Fibroblast of skin of back (primary cell): Measurements from ENCODE around the gene SUPT4H1.

Experiments used
- DNase-seq: peaks from one replicate; pipeline ENCODE4 v3.0.0-alpha.2; 2013

Gene SUPT4H1

GRCh38 chr17:58302919-58303585, 48.9 kb downstream of the SUPT4H1 start:
- no peak for DNase-seq

GRCh38 chr17:58302171-58302918, 49.7 kb downstream of the SUPT4H1 start:
- no peak for DNase-seq

GRCh38 chr17:58301504-58302150, 50.4 kb downstream of the SUPT4H1 start:
- DNase-seq = no peak

DNA sequence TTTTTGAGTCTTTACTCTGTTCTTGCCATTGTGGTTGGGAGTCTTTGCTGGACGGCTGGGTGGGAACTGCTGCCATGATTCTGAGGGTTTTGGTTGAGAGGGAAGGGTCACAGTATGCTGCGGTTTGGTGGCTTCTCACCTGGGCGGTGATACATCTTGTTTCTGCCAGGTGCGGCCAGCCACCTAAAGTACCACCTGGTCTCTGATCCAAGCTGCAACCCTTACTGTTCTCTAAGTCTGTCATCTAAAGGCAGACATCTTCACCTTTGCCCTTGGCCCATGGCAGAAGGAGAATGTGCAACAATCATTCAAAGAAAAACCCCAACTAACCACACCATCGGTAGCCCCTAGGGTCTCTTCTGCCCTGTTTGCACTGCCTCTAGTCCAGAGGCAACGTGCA, 51.7 kb downstream of the SUPT4H1 start:
- no peak for DNase-seq
